Measurements from ENCODE around the gene SLC35F1.
"Not testable (repeated sequence)": the region's sequence is repeated elsewhere in the genome, so short reads cannot be mapped to it uniquely, and the experiment has no call there.

SLC35F1 gene

DNA sequence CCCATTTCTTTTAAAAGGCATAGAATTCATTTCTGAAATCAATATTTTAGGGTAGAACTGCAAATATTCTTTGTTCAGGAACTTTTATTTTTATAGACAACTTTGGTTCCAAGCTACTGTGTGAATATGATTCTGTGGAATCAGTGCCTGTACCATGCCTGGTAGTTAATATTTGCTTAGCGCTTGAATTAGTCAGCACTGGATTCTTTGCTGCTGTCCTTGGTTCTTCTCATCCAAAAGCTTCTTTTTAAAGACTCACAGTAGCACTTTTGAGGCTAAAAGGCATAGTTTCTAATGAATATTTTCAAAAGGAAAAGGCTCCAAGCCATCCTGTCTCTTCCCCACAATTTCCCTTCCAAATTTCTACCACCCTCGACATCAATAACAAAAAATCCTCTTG lies 109.5 kb downstream of the SLC35F1 start:
- DNase-seq = no peak

DNA sequence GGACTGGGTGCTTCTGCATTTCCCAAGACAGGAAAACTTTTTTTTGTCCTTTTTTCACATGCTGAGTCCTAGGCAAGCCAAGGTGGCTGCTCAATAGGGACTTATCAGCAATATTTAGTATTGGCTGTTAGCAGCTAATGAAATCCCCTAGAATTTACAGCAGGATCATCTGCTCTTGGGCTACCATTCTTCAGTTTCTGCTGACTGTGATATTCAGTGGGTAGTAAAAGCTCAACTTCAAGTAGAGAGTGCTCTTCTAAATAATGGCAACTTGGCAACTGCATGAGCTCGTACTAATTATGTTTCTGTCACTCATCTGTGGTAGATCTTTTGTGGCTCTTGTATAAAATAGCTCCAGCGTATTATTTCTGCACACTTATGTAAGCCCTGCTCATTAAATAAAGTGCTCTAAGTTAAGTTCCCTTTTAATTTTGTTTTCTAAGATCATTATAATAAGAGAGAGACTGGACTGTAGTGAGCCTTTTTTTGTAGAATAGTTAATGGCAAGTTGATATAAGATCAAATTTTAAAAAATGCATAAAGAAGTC lies 110.3 kb downstream of the SLC35F1 start:
- DNase-seq = no peak

DNA sequence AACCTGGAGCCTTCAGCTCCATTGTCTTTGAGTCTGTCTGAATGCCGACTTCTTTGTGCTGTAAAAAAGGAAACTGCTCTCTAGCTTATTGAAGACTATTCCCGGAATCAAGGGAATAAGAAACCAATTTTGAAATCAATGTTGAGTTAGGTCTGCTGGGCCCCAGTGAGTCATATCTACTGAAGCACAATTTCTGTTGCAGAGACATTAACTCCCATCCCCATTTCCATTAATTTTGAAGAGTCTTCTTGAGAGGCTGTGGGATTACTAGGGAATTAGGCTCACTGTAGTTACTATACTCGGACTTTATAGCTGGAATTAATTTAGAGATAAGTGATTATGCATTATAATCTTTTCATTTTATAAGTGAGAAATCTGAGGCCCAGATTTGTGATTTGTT lies 116.7 kb downstream of the SLC35F1 start:
- no peak for DNase-seq

DNA sequence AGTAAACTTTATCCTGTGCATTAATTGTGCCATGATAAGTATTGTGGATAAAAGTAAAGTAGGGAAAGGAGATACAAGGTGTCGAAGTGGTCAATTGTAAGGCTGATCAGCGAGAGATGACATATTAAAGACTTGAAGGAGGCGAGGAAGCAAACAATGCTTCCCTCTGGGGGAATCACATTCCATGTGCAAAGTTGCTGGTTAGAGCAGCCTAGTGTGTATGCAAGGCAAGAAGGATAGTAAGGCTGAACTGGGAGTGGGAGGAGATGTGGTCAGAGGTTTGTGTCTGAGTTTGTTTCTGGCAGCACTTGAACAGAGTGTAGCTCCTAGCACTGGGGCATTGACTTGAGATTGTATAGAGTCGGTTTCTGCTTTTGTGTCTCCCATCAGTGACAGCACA lies 122.9 kb downstream of the SLC35F1 start:
- no peak for DNase-seq

DNA sequence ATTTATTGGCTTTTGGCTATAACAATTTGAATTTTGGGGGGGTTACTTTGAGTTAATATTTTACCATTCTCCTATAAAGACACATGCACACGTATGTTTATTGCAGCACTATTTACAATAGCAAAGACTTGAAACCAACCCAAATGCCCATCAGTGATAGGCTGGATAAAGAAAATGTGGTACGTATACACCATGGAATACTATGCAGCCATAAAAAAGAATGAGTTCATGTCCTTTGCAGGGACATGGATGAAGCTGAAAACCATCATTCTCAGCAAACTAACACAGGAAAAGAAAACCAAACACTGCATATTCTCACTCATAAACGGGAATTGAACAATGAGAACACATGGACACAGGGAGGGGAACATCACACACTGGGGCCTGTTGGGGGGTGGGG lies 130.4 kb downstream of the SLC35F1 start:
- DNase-seq = not testable (repeated sequence)

DNA sequence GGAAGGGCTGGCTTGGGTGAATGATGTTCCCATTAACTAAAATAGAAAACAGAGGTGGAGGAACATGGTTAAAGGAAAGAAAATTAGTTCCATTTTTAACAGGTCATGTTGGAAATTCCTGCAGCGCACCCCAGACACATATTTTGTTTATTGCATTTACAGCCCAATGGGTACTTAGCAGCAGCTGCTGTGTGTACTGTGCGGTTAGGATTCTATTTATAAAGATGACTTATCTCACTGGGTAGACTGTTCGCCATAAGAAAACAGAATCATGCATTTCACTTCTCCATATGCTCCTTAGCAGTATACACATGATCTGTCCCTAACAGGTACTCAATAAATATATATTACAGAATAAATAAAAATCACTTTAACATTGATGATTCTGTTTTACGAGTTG lies 135.8 kb downstream of the SLC35F1 start:
- DNase-seq = no peak

DNA sequence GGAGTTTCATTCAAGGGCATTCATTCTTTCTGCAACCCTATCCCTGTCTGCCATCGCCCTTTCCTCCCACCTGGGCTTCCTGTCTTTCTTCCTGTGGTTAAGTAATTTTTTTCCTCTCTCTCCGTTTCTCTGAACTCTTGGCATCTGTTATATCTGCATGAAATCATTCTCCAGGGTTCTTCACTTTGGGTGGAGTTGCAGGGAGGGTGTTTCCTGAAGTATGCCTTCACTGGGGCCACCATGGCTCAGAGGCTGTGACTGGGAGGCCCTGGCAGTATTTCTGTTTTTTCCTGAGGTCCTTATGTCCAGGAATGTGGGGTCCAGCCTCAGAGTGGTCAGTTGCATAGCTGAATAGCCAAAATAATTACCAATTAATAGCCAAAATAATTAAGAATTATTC lies 137.2 kb downstream of the SLC35F1 start:
- no peak for DNase-seq

DNA sequence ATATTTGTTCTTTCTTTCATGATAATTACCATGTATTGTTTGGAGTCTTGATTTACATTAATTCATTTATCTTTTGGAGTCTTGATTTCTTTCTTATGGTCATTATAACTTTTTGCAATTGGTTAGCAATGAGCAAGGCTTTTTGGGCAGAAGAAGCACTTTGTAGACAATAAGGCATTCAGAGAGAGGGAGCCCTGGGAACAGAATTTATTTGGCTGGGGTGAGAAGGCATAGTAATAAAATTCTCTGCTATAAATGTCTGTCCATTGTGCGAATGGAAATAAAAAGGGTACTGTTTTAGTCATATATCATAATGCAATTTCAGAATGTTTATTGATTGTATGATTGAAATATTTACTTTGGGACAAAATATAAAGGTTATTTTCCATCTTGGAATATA lies 147.0 kb downstream of the SLC35F1 start:
- DNase-seq = no peak

DNA sequence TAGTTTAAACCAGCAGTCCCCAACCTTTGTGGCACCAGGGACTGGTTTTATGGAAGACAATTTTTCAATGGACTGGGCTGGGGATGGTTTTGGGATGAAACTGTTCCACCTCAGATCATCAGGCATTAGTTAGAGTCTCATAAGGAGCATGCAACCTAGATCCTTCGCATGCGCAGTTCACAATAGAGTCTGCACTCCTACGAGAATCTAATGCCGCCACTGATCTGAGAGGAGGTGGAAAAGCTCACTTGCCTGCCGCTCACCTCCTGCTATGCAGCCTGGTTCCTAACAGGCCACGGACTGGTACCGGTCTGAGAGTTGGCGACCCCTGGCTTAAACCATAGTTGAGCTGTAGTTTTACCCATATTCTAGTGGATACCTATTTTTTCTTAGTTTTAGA lies 154.6 kb downstream of the SLC35F1 start:
- DNase-seq = no peak

DNA sequence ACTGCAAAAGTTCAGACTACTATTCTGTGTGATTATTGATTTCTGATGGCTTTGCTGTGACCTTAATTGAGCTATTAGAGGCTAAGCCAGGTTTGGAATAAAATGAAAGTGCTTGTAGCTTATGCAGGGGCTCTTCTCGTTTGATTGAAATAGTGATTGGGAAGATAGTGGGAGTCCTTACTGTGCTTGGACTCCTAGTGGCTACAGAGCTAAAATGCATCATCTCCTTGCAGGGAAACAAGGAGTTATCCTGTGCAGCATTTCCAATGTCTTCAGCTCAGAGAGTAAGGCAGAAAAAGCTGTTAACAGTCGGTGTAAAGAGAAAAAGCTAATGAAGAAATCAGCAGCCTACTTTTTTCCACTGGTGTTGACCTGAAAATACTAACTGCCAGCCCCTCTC lies 173.5 kb downstream of the SLC35F1 start:
- no peak for DNase-seq

DNA sequence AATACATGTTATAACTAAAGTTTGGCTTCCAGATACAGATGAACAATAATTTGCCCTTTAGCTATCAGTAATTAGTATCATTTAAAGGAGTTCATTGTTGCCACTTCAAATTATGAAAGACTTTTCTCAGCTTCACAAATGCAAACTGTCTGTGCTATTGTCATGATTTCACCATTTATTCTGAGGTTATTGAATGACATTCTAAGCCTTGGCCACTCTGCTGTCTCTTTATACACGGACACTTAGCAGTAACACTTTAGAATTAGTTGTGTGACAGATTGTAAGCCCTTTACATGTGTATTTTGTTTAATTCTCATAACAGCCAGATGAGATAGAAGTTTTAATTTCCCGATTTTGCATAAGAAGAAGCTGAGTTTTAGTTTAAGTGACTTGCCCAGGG lies 176.6 kb downstream of the SLC35F1 start:
- DNase-seq = no peak

DNA sequence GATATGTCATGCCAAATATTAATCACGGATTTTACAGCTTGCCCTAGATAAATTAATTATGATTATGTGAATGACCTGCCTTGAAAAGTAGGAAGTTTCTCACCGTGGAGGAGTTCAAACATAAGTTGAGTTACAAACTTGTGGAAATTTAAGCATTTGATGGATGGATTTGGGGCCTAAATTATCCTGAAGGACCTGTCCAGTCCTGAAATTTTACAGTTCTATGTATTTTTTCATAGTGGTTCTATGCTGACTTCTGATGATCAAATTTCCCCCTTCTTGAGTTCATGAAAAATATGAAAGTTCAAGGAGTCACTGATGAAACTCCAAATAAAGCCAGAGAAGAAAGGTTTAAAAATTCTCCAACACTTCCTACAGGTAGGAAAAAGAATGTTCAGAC lies 178.6 kb downstream of the SLC35F1 start:
- no peak for DNase-seq

DNA sequence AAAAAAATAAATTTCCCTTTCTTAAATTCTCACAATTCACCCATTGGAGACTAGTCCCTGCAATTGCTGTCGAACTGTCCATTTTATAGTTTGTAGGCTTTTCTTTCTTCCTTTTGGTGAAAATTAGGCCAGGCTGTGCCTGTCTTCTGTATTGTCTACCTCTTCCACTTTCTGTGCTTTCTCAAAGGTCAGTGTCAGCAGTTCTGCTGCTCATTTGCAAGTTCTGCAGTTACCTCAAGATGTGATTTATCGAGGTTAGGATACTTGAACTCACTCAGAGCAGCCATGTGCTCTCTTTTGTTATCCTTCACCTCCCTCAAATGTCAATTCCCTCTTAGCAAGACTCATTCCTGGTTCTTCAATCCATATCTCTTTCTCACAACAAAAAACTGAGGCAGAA lies 179.1 kb downstream of the SLC35F1 start:
- no peak for DNase-seq

DNA sequence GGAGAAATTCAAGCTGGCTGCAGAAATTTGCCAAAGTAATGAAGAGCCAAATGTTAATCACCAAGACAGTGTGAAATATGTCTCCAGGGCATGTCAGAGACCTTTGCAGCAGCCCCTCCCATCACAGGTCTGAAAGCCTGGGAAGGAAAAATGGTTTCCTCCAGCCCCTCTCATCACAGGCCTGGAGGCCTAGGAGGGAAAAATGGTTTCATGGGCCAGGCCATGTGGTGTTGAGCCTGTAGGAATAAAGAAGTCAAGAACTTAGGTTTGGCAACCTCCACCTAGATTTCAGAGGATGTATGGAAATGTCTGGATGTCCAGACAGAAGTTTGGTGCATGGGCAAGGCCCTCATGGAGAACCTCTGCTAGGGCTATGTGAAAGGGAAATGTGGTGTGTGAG lies 185.0 kb downstream of the SLC35F1 start:
- no peak for DNase-seq

DNA sequence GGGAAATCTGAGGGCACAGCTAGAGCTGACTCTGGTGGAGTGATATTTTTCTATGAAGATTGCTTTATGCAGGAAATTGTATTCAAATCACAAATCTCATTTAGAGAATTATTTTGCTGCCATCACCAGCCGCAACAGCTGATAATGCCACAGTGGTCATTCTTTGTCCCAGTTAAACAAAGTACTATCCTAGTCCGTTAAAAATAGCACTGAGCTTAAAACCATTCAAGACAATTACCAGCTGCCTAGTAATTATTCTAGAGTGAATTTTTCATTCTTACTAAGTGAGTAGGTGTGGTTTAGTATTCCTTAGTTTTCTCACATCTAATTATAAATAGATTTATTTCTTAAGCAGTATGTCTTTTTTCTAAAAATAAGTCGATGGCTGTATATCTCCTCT lies 190.5 kb downstream of the SLC35F1 start:
- DNase-seq = no peak

DNA sequence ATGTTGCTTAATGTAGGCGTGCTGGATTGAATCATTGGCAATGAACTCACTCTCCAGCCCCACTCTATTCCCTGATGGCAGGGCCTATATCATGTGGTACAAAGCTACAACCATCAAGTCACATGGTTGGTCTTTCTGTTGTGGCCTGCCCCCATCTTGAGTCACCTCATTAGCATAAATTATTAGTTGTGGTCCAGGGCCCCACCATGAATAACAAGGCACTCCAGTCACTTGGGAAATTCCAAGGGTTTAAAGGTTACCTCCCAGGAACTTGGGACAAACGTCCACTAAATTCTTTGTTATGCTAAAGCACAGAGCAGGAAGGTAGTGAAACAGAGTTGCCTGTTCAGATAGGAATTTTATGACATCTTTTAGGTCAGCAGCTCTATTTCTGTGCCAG lies 193.7 kb downstream of the SLC35F1 start:
- no peak for DNase-seq

DNA sequence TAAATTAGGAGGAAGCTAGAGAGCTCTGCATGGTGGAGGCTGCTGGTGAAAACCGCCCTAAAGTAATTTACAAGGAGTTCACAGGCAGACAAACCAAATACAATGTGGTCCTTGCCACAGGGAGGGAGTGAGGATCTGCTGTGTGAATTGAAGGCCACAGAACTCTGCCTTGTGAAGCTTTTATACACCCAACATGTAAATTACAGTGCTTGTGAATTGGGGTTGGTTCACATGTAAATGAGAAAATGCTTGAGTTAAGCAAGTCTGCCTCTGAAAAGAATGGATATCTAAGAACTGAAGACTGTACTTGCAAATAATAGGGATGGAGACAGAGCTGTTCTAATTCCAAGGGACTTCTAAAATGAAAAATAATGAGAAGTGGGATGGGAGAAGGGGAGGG lies 194.2 kb downstream of the SLC35F1 start:
- no peak for DNase-seq

DNA sequence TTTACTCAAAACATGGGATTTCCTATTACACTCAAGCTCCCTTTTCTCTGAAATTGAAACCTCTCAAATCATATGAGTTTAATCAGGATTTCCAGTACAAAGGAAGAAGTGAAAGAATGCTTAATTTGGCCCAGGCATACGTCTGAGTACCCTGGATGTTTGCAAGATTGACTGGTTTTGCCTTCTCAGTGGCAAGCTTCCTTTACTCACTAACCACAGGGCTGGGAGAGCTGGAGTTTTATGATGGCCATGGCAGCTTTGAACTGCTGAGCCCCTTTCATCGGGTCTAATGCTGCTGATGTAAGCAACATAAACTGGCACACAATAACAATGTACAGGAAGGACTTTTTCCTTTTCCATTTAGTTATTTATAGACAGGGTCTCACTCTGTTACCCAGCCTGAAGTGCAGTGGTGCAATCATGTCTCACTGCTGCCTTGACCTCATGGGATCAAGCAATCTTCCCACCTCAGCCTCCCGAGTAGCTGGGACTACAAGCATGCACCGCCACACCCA lies 194.8 kb downstream of the SLC35F1 start:
- DNase-seq = no peak

DNA sequence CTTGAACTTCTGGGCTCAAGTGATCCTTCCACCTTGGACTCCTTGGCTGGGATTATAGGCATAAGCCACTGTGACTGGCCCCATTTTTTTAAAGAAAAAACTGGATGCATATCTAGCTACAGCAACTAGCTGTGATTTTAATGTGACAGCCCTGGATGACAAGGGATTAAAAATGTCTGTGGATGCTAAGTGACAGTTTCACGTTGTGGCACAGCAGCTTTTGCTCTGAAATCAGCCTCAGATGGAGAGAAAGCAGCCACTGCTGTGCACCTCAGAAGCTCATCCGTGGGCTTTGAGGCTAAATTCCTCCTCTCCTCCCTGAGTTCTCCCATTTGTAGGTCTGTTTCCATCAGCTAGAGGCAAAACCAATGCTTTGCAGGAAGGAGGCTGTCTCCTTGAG lies 195.3 kb downstream of the SLC35F1 start:
- no peak for DNase-seq

DNA sequence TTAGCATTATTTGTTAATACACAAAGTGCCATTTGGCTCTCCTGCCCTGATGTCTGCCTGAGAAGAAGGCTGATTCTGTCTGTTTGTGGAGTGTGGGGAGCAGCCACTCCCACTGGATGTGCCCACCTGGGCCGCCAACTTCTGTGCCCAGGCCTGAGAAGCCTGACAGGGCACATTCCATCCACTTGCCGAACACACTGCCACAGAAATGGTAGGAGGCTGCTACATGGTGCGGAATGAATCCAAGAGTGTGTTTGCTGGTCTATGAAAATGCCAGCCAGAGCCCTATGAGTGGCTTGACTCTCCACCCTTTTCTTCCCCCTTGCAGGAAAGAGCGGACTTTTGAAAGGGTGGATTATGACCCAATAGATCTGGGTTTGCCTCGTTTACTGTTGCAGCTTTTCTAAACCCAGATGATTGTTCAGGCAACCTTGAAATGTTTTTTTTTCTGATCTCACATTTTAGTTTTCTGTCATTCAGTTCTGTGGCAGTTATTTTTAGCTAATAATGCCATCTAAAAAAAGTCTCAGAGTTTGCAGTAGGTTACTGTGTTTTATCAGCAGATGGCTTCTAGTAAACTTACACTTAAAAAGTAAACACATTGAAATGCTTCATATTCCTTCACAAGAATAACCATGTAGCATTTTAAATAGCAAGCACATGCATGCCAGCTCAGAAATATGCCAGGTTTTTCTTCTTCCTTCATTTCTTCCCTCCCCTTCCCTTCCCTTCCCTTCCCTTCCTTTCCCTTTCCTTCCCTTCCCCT lies 196.5 kb downstream of the SLC35F1 start:
- DNase-seq = no peak

DNA sequence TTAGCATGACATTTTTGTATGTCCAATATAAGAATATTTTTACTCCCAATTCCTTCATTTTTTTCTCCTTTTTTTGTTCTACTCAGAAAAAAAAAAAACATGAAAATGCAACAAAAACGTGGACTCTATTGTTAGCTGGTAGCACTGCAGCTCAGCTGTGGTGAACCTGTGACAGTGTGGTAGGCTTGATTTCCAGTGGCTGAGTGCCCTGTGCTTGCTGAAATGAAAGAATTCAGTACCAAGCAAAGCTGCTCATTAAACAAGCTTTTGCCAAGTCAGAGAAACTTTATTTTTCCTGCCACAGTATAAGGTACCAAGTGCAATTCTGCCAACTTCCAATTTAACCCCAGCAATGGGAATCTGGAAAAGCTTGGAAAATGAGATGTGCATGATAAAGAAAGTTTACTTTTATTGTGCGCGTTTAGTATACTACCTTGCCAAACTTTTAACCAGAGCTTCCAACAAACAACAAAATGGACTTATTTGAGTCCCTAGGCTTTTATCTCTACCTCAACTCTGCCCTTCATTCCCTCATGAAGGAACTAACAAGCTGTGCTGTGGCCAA lies 215.2 kb downstream of the SLC35F1 start:
- DNase-seq = no peak

DNA sequence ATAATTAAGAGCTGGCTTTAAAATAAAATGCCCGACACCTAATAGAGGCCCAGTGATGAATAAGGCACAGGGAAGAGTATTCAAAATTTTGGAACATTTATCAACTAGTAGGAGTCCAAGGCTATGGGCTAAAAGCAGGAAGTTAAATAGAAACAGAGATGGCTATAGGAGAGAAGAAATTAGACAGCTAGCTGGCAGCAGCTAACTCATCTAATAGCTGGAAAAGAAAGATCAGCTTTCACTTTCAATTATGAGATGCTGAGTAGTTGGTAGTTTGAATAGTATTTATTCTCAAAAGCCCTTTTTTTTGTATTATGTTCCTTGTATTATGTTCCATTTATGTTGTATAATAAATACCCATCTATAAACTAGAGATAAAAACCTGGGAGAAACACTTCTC lies 215.7 kb downstream of the SLC35F1 start:
- no peak for DNase-seq

DNA sequence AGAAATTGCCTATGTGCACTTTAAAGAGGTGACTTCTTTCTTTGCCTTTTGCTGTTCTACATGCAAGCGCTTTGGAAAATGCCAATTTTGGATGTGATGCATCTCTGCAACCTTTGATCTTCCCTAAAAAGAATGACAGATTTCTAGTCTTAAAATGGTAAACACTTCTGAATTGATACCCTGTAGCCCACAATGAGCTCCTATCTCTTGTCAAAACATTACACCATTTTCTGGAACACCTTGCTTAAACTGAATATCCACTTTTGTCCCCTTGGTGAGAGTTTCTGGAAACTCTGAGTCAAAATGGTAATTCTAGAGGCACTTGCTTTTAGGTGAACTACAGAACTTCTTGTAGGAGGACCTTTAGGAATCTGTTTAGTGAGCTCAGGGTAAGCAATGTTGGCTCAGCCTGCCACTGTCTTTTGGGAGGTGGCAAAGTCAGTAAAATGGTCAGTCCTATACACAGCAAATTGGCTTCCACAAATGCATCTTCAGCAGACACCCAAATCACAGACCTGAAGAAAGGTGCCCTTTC lies 216.5 kb downstream of the SLC35F1 start:
- DNase-seq = no peak

DNA sequence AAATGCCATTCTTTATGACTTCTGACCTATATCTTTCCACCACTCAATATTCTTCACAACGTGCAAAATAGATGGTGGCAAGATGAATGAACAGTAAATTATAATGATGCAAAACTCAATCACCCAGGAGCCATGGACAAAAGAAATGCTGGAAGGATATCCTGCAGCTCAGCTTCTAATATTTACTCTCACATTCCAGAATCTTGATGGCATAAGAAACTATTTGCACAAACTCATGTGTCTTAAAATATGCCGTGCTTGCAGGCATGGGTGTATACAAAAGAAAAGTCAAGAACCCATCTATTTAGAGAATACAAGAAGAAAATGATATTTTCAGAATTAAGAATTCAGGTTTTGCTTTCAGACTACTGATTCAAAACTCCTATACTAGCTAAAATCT lies 217.8 kb downstream of the SLC35F1 start:
- no peak for DNase-seq
